ENCODE results near the gene ATMIN.

DNA sequence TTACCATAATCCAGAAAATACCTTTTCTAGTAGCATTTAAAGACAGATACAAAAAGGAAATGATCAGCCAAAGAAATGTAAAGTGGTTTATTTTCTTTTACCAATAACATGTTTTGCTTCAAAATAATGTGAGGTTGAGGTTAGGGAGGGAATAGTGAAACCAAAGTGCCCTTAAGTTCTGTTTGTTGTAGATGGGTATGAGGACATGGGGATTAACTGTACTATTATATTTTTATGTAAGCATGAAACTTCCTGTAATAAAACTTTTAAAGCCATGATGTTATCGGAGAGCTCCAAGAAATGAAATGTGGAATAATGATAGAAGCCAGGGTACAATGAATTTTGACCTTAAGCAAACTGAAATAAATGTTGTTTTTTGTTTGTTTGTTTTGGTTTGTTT lies 31.5 kb downstream of the ATMIN start:
- TF ChIP-seq ZKSCAN5 (CRISPR knock-in tag; IDR thresholded peaks at IDR 0.05), result no peak
- TF ChIP-seq, protein P1, sequence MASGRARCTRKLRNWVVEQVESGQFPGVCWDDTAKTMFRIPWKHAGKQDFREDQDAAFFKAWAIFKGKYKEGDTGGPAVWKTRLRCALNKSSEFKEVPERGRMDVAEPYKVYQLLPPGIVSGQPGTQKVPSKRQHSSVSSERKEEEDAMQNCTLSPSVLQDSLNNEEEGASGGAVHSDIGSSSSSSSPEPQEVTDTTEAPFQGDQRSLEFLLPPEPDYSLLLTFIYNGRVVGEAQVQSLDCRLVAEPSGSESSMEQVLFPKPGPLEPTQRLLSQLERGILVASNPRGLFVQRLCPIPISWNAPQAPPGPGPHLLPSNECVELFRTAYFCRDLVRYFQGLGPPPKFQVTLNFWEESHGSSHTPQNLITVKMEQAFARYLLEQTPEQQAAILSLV (CRISPR knock-in tag; IDR thresholded peaks at IDR 0.05; ENCODE audit: borderline replicate concordance), result no peak
- no peak for TF ChIP-seq MXI1 (IDR thresholded peaks at IDR 0.05; ENCODE audit: borderline replicate concordance, low read depth, low read length)
- no peak for TF ChIP-seq KLF11 (CRISPR knock-in tag; IDR thresholded peaks at IDR 0.05)
- no peak for TF ChIP-seq SRSF1 (optimal IDR thresholded peaks at IDR 0.05; ENCODE audit: low read depth, low read length)
